Superior temporal gyrus (tissue), 1 donor: ENCODE data around the gene DHX34.
"Not testable (repeated sequence)": the region's sequence is repeated elsewhere in the genome, so short reads cannot be mapped to it uniquely, and the experiment has no call there.

Experiments
- DNase-seq: peaks from one replicate; pipeline ENCODE4 v3.0.0-alpha.2; 2016; ENCODE audit errors: extremely low spot score

DHX34 gene

GRCh38 chr19:47348819-47349795 lies at the start of gene DHX34:
DHX34 (plus strand) TSS chr19:47349315; CDS start chr19:47353031, 3,716 bp downstream.
- peak; percentile 99 for DNase-seq

GRCh38 chr19:47300867-47301266 lies 48.2 kb upstream of the DHX34 start:
- DNase-seq: not testable (repeated sequence)

- DNase-seq: no peak
Measured at GRCh38 chr19:47302249-47302648, 46.9 kb upstream of the DHX34 start.

- DNase-seq: no peak
Measured at GRCh38 chr19:47303966-47304365, 45.1 kb upstream of the DHX34 start.

GRCh38 chr19:47305309-47305751 lies 43.8 kb upstream of the DHX34 start:
- peak; percentile 48 for DNase-seq

GRCh38 chr19:47306303-47306702 lies 42.8 kb upstream of the DHX34 start:
- no peak for DNase-seq

GRCh38 chr19:47309038-47309437 lies 40.1 kb upstream of the DHX34 start:
- DNase-seq: no peak

GRCh38 chr19:47309608-47310007 lies 39.5 kb upstream of the DHX34 start, which contains the start of gene C5AR1:
C5AR1 (plus strand) TSS chr19:47309861; CDS start chr19:47309896, 35 bp downstream.
- DNase-seq: no peak

- DNase-seq: no peak
Measured at GRCh38 chr19:47310323-47310722, 38.8 kb upstream of the DHX34 start.

GRCh38 chr19:47310819-47311218 lies 38.3 kb upstream of the DHX34 start:
- no peak for DNase-seq

- DNase-seq: no peak
Measured at GRCh38 chr19:47312366-47313006, 36.6 kb upstream of the DHX34 start.

- DNase-seq: no peak
Measured at GRCh38 chr19:47313754-47314295, 35.3 kb upstream of the DHX34 start.

- DNase-seq: peak; percentile 16
Measured at GRCh38 chr19:47315125-47315821, 33.8 kb upstream of the DHX34 start.

GRCh38 chr19:47316513-47316912 lies 32.6 kb upstream of the DHX34 start:
- DNase-seq: no peak

- no peak for DNase-seq
Measured at GRCh38 chr19:47319923-47320871, 28.9 kb upstream of the DHX34 start.

- DNase-seq: no peak
Measured at GRCh38 chr19:47321630-47322029, 27.5 kb upstream of the DHX34 start.

GRCh38 chr19:47322058-47322457 lies 27.1 kb upstream of the DHX34 start:
- no peak for DNase-seq

GRCh38 chr19:47323409-47323808 lies 25.7 kb upstream of the DHX34 start:
- no peak for DNase-seq

- no peak for DNase-seq
Measured at GRCh38 chr19:47323872-47324271, 25.2 kb upstream of the DHX34 start.

GRCh38 chr19:47324502-47324901 lies 24.6 kb upstream of the DHX34 start:
- DNase-seq: no peak

- peak; percentile 34 for DNase-seq
Measured at GRCh38 chr19:47330466-47330869, 18.6 kb upstream of the DHX34 start.
